T-helper 2 cell treated with Interferon-gamma antibody and Interleukin-4, amounts not matched to agents 100 ng/mL and 5 ng/mL, for 36 hours (primary cell): ENCODE results near the gene LRRC8B. TPM values are rescaled to one million over a fixed set of nuclear protein-coding genes. Genes with fewer than 3 reads are reported as not detected.
"Not testable (repeated sequence)": the region's sequence is repeated elsewhere in the genome, so short reads cannot be mapped to it uniquely, and the experiment has no call there.

ENCODE experiments used
- intact Hi-C: fragments of 100-400 bp; cut with micrococcal nuclease; formaldehyde crosslinking; loops from one replicate; pipeline ENCODE4 v1.15.1; 2023
- total RNA-seq: library from RNA; stranded (reverse); gene quantifications from 2 replicates; pipeline ENCODE4 v1.2.3, GENCODE V29; 2022

LRRC8B gene
- total RNA-seq: 18.8 and 20.0 TPM in 2 replicates

DNA sequence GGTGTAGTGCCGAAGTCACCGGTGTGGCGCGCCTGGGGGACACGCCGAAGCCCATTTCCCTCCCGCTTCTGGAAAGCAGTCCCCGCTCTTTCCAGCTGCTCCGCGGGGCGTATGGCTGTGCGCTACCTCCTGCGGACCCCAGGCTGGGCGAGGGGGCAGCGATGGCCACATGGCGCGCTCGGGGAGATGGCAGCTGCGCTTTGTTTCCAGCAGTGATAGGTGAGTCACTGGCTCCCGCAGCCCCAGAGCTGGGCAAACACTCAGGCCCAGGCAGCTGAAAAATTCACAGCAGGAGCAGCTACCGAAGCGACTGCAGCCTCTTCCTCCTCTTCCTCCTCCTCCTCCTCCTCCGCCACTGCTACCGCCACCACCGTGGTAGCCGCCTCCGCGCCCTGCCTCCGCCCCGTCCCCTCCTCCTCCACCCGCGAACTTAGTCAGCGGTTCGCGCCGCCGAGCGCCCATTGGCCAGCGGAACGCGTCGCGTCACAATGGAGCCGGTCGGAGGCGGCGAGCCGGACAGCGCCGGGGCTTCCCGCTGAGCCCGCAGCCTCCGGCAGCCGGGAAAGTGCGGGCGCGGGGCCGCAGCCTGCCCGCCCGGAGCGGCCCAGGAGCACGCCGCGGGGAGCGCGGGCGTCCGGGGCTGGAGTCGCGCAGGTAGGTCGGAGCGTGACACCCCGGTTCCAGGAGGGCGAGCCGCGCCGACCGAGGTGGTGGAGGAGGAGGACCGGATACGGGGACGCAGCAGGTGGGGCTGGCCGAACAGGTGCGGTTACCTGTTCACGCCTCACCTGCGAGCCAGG lies at the start of gene LRRC8B:
Gene LRRC8B (plus strand): TSS at position 461 of the 800 bp plus-strand sequence. CDS start 57,822 bp downstream, outside the sequence.
- intact Hi-C loops: loop anchor here (1.0 to 10.0 kb wide), 7 partner anchors 20 to 532 kb away; partner anchors contain the start of genes GBP5, KYAT3, RBMXL1 and ZNF326

DNA sequence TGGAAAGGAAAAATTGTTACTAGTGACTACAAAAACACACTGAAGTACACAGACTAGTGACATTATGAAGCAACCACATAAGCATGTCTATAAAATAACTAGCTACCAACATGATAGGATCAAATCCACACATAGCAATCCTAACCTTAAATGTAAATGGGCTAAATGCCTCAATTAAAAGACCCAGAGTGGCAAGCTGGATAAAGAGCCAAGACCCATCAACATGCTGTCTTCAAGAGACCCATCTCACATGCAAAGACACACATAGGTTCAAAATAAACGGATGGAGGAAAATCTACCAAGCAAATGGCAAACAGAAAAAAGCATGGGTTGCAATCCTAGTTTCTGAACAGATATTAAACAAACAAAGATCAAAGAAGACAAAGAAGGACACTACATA lies 49.4 kb upstream of the LRRC8B start:
- intact Hi-C loops: no loop called here

DNA sequence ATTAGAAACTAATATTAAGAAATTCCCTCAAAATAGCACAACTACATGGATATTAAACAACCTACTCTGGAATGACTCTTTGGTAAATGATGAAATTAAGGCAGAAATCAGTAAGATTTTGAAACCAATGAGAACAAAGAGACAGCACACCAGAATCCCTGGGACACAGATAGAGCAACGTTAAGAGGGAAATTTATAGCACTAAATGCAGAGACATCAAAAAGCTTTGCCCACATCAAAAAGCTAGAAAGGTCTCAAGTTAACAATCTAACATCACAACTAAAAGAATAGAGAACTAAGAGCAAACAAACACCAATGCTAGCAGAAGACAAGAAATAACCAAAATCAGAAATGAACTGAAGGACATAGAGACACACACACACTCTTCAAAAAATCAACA lies 48.6 kb upstream of the LRRC8B start:
- intact Hi-C loops: no loop called here

GRCh38 chr1:89483010-89483756 lies 41.4 kb upstream of the LRRC8B start:
- intact Hi-C loops: loop anchor here (1.0 to 5.0 kb wide), 5 partner anchors 116 to 504 kb away; no protein-coding TSS in a partner anchor

GRCh38 chr1:89483757-89484077 lies 40.9 kb upstream of the LRRC8B start:
- intact Hi-C loops: loop anchor here (1.0 to 5.0 kb wide), 5 partner anchors 116 to 504 kb away; no protein-coding TSS in a partner anchor

- intact Hi-C loops: loop anchor here (5.0 kb wide), 1 partner anchor 503 kb away; no protein-coding TSS in a partner anchor
Observed at GRCh38 chr1:89484092-89485038, 40.3 kb upstream of the LRRC8B start.

DNA sequence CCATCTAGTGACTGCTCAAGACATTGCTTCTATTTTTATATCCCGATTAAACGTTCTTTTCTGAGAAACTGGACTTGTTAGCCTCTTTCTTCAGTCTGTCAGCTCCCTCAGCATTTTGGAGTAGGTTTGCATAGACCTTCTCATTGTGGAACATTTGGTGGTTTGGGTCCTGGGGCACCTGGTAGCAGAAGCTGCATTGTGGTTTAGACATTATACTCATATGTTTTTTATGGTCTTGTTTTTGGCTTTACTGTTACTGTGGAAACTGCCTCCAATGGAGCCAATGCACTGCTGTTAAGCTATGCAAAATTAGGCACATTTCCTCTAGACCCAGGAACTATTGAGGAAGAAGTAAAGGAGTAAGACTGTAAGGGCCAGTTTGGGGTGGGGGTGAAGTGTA lies 36.7 kb upstream of the LRRC8B start:
- intact Hi-C loops: loop anchor here (2.0 kb wide), 1 partner anchor 37 kb away; the partner anchor contains the start of gene LRRC8B

- intact Hi-C loops: loop anchor here (2.0 kb wide), 1 partner anchor 36 kb away; the partner anchor contains the start of gene LRRC8B
Observed at GRCh38 chr1:89489047-89489729, 35.4 kb upstream of the LRRC8B start.

DNA sequence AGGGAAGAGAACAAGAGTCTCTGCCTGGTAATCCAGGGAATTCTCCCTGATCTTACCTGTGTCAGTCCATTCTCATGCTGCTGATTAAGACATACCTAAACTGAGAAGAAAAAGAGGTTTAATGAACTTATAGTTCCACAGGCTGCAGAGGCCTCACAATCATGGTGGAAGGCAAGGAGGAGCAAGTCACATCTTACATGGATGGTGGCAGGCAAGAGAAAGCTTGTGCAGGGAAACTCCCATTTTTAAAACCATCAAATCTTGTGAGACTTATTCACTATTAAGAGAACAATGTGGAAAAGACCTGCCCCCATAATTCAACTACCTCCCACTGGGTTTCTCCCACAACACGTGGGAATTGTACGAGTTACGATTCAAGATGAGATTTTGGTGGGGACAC lies 34.2 kb upstream of the LRRC8B start:
- intact Hi-C loops: no loop called here

- intact Hi-C loops: no loop called here
Observed at GRCh38 chr1:89499320-89499719, 25.3 kb upstream of the LRRC8B start.

DNA sequence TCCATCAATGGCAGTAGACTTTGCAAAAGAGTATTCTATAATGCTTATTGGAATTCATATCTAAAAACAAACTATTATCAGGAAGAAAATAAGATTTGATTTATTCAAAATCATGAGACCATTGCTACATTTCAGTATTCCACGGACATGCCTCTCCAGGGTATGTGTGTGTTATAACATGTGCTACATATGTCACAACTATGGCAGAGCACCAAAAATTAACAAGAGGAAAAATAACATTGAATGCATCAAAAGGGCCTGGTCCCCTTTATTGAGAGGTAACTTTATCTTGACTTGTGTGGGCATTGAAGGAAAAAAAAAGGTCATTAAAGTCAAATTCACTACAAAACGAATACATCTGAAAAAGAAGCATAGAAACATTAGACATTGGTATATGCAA lies 22.6 kb upstream of the LRRC8B start:
- intact Hi-C loops: no loop called here

- intact Hi-C loops: no loop called here
Observed at GRCh38 chr1:89502895-89503294, 21.7 kb upstream of the LRRC8B start.

DNA sequence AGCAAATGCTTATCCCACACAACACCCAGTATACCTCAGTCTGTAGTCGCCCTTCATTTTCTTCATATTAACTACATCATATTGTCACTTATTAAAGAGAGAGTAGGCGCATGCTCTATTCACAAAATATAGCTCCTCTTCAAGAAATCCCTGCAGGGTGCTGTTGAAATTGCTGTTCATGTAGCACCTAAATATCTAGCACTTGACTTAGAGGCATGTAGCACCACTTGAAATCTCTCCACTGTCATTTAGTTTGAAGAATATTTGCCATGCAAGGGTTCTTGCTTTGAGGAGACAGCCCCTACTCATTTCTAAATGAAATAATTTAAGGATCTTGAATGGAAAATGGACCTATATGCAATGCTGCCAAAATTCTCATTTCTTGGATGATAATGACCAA lies 20.9 kb upstream of the LRRC8B start:
- intact Hi-C loops: no loop called here

DNA sequence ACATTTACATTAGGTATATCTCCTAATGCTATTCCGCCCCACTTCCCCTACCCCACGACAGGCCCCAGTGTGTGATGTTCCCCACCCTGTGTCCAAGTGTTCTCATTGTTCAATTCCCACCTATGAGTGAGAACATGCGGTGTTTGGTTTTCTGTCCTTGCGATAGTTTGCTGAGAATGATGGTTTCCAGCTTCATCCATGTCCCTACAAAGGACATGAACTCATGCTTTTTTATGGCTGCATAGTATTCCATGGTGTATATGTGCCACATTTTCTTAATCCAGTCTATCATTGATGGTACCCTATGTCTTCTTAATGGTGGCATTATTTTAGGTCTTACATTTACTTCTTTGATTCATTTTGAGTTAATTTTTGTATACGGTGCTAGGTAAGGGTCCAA lies 14.6 kb upstream of the LRRC8B start:
- intact Hi-C loops: not testable (repeated sequence)

- intact Hi-C loops: no loop called here
Observed at GRCh38 chr1:89512996-89513720, 11.5 kb upstream of the LRRC8B start.

- intact Hi-C loops: no loop called here
Observed at GRCh38 chr1:89516055-89516454, 8.6 kb upstream of the LRRC8B start.

DNA sequence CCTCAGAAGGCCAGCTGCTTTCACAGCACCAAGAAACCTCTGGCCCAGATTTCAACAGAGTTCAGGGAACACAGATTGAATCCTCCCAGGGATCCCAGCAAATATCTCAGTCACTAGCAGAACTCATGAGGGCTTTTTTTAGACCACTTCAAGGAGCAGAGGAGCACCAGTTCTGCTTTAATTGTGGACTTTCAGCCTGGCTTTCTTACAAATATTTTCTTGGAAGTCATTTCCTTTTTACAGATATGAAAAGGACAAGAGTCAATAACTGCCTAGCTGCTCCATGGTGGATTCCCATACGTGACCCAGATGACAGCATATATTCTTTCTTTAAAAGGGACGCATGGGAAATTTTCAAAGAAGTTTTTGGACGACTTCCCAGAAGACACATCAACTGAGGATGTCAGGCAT lies 6.4 kb upstream of the LRRC8B start:
- intact Hi-C loops: no loop called here

DNA sequence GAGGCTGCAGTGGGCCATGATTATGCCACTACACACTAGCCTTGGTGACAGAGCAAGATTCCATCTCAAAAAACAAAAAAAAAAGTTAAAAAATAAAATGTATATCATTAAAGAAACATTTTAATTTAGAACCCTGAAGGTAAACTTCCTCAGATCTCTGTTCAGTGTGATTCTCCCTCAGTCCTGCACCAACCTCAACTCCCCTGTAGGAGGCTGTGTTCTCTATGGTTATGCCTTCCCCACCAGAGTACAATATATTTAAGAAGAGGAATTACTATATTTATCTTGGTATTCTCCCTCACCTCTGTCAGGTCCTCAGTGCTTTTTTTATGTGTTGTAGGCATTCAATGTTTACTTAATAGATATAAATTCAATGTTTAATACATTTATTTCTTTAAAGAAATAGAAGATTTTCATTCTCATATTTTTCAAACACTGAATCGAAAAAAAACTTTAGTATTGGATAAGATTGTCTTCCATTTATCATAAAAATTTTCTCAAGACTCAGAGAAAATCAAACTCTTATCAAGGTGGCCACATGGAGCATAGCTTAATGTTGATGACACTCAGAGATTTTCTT lies 4.8 kb upstream of the LRRC8B start:
- intact Hi-C loops: loop anchor here (2.0 to 10.0 kb wide), 2 partner anchors 245 to 469 kb away; partner anchors contain the start of gene GBP5

- intact Hi-C loops: loop anchor here (2.0 to 10.0 kb wide), 2 partner anchors 247 to 467 kb away; partner anchors contain the start of gene GBP5
Observed at GRCh38 chr1:89521977-89522376, 2.7 kb upstream of the LRRC8B start.
